IPS-18c (cell line): ENCODE measurements around the gene VPS26A.
"Not testable (repeated sequence)": the region's sequence is repeated elsewhere in the genome, so short reads cannot be mapped to it uniquely, and the experiment has no call there.

Source experiments
- H3K4me3 ChIP-seq: 2 replicates; pipeline ENCODE4 v1.7.0; 2013; ENCODE audit warnings: low read depth, mild to moderate bottlenecking, low read length, moderate library complexity; ENCODE audit not compliant: insufficient read depth
- H3K9me3 ChIP-seq: one replicate; pipeline ENCODE4 v1.6.1; 2013; ENCODE audit warnings: mild to moderate bottlenecking, low read length, moderate library complexity; ENCODE audit not compliant: control insufficient read depth, insufficient read depth

VPS26A gene

DNA sequence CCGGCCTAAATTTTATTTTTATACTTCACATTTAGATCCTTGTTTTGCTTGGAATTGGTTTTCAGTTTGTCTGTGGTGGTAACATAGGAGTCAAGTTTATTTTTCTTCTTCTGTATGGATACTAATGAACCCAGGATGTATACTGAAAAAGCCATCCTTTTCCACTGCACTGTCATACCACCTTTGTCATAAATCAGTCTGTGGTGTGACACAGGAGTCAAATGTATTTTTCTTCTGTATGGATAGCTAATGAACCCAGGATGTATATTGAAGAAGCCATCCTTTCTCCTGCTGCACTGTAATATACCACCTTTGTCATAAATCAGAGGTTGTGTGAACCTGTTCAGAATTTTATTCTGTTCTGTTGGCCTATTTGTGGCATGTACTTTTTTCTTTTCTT lies 21.4 kb downstream of the VPS26A start:
- Histone ChIP-seq H3K9me3 (no peaks in the 10 kb centered on the region), H3K4me3 (no peak overlapping the region)

DNA sequence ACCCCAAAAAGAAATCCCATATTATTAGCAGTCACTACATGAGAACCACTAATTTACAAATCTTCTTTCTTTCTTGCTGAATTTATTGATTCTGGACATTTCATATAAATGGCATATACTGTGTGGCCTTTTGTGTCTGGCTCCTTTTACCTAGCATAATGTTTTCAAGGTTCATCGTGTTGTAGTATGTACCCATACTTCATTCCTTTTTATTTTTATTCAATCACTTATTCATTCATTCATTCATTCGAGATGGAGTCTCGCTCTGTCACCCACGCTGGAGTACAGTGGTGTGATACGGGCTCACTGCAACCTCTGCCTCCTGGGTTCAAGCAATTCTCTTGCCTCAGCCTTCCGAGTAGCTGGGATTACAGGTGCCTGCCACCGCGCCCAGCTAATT lies 21.9 kb downstream of the VPS26A start:
- no peak overlapping the region for H3K4me3 ChIP-seq
- no peaks in the 10 kb centered on the region for H3K9me3 ChIP-seq

GRCh38 chr10:69146759-69147158 lies 22.8 kb downstream of the VPS26A start:
- Histone ChIP-seq H3K9me3 (no peaks in the 10 kb centered on the region), H3K4me3 (no peak overlapping the region)

- H3K4me3 ChIP-seq, result no peak overlapping the region
- H3K9me3 ChIP-seq, result no peaks in the 10 kb centered on the region
Measured at GRCh38 chr10:69151984-69152383, 28.0 kb downstream of the VPS26A start.

DNA sequence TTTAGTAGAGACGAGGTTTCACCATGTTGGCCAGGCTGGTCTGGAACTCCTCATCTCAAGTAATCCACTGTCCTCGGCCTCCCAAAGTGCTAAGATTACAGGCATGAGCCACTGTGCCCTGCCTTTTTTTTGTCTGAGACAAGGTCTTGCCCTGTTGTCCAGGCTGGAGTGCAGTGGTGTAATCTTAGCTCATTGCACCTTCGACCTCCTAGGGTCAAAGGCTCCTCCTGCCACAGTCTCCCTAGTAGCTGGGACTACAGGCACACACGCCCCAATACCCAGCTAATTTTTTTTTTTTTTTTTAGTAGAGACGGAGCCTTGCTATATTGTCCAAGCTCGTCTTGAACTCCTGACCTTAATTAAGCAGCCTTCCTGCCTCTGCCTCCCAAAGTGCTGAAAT lies 29.2 kb downstream of the VPS26A start:
- H3K4me3 ChIP-seq, result no peak overlapping the region

GRCh38 chr10:69160809-69161241 lies 36.8 kb downstream of the VPS26A start:
- H3K4me3 ChIP-seq, result no peak overlapping the region
- no peaks in the 10 kb centered on the region for H3K9me3 ChIP-seq

More for the DNA sequence above, 29.2 kb downstream of the VPS26A start:
- H3K9me3 ChIP-seq, result no peaks in the 10 kb centered on the region

GRCh38 chr10:69168493-69168892 lies 44.5 kb downstream of the VPS26A start:
- no peak overlapping the region for H3K4me3 ChIP-seq
- no peaks in the 10 kb centered on the region for H3K9me3 ChIP-seq

- Histone ChIP-seq H3K4me3 (no peak overlapping the region), H3K9me3 (no peaks in the 10 kb centered on the region)
Measured at GRCh38 chr10:69172241-69172982, 48.4 kb downstream of the VPS26A start.

DNA sequence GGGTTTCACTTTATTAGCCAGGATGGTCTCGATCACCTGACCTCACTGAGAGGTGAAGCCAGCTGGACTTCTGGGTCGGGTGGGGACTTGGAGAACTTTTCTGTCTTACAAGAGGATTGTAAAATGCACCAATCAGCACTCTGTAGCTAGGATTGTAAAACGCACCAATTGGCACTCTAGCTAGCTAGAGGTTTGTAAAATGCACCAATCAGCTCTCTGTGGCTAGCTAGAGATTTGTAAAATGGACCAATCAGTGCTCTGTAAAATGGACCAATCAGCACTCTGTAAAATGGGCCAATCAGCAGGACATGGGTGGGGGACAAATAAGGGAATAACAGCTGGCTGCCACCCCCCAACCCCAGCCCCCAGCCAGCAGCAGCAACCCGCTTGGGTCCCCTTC lies 51.3 kb downstream of the VPS26A start:
- not testable (repeated sequence) for H3K9me3 ChIP-seq, H3K4me3 ChIP-seq

DNA sequence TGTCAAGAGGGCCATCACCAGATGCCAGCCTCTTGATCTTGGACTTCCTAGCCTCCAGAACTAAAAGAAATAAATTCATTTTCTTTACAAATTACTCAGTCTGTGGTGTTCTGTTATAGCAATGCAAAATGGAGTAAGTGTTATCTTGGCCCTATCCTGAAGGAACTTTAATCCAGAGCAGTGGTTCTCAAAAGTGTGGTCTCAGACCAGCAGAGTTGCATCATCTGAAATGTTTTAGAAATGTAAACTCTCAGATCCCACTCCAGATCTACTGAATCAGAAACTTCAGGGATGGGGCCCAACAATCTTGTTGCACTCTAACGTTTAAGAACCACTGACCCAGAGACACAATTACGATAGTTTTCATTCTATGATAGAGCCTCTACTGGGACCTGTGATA lies 52.8 kb downstream of the VPS26A start:
- Histone ChIP-seq H3K9me3 (no peaks in the 10 kb centered on the region), H3K4me3 (no peak overlapping the region)

DNA sequence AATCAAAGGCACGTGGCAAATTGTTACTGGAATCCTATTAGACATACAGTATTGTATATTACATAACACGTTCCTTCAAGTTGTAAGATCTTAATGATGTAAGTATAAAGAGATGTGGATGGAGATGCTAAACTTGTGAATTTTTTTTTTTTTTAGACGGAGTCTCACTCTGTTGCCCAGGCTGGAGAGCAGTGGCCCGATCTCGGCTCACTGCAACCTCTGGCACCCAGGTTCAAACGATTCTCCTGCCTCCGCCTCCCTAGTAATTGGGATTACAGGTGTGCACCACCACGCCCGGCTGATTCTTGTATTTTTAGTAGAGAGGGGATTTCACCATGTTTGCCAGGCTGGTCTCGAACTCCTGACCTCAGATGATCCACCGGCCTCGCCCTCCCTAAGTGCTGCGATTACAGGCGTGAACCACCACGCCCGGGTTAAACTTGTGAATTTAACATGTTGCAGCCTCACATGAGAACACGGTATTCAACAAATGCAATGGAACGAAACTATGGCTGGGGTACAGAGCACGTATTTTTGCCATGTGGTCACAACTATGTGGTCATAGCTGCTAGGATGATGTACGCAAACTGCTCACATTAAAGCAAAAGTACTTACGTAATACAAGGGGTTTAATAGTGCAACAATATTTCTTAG lies 55.2 kb downstream of the VPS26A start:
- Histone ChIP-seq H3K4me3 (peak overlapping the region; percentile 100), H3K9me3 (no peaks in the 10 kb centered on the region)

DNA sequence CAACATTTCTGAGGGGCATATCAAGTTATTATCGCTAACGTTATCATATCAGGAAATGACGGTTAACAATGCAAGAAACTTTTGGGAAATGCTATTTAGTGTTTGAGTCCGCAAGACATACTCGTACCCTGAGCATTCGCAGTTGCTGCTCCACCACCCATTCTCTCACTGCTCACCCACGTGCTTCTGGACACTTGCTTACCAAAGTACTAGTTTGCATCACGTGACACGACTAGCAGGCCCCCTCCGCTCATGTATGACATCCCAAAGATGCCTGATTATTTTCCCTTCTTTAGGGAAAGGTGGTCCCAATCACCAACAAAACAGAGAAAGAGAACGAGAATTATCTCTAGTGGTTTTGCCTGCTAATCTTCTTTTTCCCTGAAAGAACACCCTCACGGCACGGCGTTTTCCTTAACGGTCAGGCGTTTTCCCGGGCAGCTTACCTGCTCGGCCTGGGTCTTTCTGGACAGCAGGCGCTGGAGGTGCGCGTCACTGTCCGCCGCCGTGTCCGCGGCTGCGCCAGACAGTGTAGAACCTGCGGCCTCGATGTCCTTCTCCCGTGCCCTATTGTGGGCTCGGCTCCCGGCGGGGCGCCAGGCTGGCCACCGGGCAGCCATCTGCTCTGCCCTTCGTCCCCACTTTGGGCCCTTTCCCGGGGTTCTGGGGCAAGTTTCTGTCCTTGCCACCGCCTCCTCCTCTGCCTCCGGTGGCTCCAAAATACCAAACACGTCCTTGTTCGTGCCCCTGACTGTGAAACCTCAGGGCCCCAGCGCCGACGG lies 56.0 kb downstream of the VPS26A start, which contains the start of gene SUPV3L1:
Gene SUPV3L1, plus strand, starts transcription at position 492 of the 782 bp plus-strand sequence. Its CDS starts 58 bp downstream, at position 550.
- H3K4me3 ChIP-seq, result peak within 1 kb of the TSS; percentile 100

DNA sequence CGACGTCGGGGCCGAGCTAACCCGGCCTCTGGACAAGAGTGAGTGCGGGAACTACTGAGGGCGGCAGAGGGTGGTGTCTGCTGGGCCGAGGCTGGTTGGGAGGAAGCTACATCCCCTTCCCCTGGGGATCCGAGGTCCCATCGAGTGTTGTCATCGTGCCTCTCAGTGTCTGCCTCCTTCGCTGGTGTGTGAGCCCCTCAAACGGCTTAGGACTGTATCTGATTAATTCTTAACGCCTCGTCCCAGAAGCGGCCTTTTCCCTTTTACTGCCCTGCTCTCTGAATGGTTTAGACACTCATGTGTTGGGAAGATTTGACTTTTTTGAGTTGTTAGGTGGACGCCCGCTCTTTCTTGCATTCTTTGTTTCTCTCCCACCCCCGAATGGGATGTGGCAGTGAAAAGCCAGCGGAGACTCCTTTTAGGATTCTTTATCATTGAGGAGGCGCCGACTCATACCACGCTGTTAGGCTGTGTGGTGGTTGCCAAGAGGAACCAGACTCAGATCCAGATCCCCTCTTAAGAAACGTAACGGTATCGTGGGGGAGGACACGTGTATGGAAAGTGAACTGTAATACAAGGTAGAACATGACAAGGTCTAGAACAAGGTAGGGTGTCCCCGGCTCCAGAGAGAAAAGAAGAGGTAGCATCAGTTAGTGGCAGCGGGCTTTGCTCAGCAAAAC lies 56.7 kb downstream of the VPS26A start:
- Histone ChIP-seq H3K4me3 (peak overlapping the region; percentile 100), H3K9me3 (no peaks in the 10 kb centered on the region)

More for the DNA sequence above, 56.0 kb downstream of the VPS26A start, which contains the start of gene SUPV3L1:
- no peaks in the 10 kb centered on the region for H3K9me3 ChIP-seq

DNA sequence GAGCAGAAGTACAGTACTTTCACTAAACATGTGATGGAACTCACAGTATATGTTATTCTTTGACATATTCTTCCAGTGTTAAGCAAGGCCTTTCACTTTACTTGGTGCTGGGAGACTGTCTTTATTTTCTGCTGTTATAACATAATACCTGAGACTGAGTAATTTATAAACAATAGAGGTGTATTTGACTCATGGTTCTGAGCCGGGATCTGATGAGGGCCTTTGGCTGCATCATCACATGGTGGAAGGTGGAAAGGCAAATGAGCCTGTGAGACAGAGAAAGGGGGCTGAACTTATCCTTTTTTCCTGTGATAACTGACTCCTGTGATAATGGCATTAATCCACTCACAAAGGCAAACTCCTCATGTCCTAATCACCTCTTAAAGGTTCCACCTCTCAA lies 57.5 kb downstream of the VPS26A start:
- 0 out of 2 replicates have a peak overlapping the region, but pooled peaks have one; percentile 100 for H3K4me3 ChIP-seq

DNA sequence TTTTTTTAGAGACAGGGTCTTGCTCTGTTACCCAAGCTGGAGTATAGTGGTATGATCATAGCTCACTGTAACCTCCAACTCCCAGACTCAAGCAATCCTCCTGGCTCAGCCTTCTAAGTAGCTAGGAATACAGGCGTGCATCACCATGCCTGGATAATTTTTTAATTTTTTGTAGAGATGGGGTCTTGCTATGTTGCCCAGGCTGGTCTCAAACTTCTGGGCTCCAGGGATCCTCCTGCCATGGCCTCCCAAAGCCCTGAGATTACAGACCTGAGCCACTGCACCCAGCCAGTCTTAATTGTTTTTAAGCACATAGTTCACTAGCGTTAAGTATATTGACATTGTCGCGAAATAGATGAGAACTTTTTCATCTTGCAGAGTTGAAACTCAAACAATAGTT lies 58.0 kb downstream of the VPS26A start:
- no peaks in the 10 kb centered on the region for H3K9me3 ChIP-seq
- no peak overlapping the region for H3K4me3 ChIP-seq

More for the DNA sequence above, 57.5 kb downstream of the VPS26A start:
- no peaks in the 10 kb centered on the region for H3K9me3 ChIP-seq

DNA sequence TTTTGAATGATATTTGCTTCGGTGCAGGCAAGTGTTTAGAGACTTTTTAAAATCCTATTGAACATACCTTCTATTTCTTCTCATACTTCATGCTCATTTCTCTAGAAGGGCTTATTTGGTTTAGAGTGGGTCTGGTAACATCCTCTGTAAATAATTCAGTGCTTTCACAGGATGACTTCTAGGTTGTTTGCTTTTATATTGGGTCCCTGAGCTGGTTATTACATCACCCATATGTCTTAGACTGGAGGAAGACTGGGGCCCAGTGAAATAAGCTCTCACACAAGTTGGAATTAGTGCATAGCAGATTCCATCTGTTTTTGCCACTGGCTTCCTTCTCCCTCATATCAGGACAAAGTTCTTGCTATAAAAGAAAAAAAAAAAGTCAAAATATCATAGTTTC lies 62.5 kb downstream of the VPS26A start:
- no peak overlapping the region for H3K4me3 ChIP-seq
- no peaks in the 10 kb centered on the region for H3K9me3 ChIP-seq

DNA sequence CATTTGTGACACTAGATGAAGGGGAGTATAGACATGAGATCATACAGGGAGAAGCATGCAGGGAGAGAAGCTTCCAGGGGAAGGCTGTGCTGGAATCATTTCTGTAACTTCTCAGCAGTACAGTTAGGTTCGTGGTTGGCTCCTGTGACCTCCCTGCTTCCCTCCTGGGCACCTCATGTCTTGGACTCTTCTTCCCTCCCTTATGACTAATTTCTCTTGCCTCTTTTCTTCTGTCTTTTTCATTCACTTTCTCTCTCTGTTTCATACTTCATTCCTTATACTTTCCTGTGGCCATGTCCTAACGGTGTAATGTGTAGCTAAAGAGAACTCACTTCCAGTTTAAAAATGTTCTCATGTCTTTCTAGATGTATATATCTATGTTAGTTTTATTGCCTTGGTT lies 77.1 kb downstream of the VPS26A start:
- H3K4me3 ChIP-seq, result no peak overlapping the region
- H3K9me3 ChIP-seq, result no peaks in the 10 kb centered on the region
